Measurements from ENCODE around the gene ACOT8. TPM values are rescaled to one million over a fixed set of nuclear protein-coding genes. Genes with fewer than 3 reads are reported as not detected.

ACOT8 gene
- total RNA-seq, 1 donor from 2014 or later = 50.6 TPM

DNA sequence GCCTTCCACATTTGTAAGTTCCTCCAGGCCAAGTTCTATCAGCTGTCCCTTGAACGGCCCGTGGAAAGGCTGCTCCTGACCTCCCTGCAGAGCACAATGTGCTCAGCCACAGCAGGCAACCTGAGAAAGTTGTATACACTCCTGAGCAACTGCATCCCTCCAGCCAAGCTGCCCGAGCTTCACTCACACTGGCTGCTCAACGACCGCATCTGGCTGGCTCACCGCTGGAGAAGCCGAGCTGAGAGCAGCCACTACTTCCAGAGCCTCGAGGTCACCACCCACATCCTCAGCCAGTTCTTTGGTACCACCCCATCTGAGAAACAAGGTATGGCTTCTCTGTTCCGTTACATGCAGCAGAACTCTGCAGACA, 25.9 kb upstream of the ACOT8 start:
- Histone ChIP-seq H3K36me3 (peaks cover 0 to 24% of the 10 kb centered on the region in 2 donors), H3K27ac (no peak overlapping the region), H3K4me1 (peaks cover 29% of the 10 kb centered on the region), H3K9me3 (no peaks in the 10 kb centered on the region), H3K27me3 (no peaks in the 10 kb centered on the region), H3K4me3 (no peak overlapping the region)
- no peak for TF ChIP-seq POLR2AphosphoS5 (IDR thresholded peaks at IDR 0.05; ENCODE audit: insufficient read depth in 1 of 2, low read depth in 1 of 2)
- no peak for TF ChIP-seq POLR2A (IDR thresholded peaks at IDR 0.05)
- TF ChIP-seq, protein P1, sequence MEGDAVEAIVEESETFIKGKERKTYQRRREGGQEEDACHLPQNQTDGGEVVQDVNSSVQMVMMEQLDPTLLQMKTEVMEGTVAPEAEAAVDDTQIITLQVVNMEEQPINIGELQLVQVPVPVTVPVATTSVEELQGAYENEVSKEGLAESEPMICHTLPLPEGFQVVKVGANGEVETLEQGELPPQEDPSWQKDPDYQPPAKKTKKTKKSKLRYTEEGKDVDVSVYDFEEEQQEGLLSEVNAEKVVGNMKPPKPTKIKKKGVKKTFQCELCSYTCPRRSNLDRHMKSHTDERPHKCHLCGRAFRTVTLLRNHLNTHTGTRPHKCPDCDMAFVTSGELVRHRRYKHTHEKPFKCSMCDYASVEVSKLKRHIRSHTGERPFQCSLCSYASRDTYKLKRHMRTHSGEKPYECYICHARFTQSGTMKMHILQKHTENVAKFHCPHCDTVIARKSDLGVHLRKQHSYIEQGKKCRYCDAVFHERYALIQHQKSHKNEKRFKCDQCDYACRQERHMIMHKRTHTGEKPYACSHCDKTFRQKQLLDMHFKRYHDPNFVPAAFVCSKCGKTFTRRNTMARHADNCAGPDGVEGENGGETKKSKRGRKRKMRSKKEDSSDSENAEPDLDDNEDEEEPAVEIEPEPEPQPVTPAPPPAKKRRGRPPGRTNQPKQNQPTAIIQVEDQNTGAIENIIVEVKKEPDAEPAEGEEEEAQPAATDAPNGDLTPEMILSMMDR (IDR thresholded peaks at IDR 0.05) = no peak
- DNase-seq (ENCODE audit: extremely low spot score in 2 of 2) = no peak
- intact Hi-C loops (cut with DNase I) = loop anchor here (10.0 kb wide), 1 partner anchor 68 kb away; the partner anchor contains the start of gene UBE2C

GRCh38 chr20:45882469-45883099, 25.4 kb upstream of the ACOT8 start:
- H3K9me3 ChIP-seq = no peaks in the 10 kb centered on the region
- H3K27ac ChIP-seq = no peak overlapping the region
- intact Hi-C loops (cut with DNase I) = loop anchor here (10.0 kb wide), 1 partner anchor 68 kb away; the partner anchor contains the start of gene UBE2C
- H3K4me3 ChIP-seq = no peak overlapping the region
- no peak for TF ChIP-seq POLR2AphosphoS5 (IDR thresholded peaks at IDR 0.05; ENCODE audit: insufficient read depth in 1 of 2, low read depth in 1 of 2)
- TF ChIP-seq POLR2A (IDR thresholded peaks at IDR 0.05) = no peak
- TF ChIP-seq, protein P1 (IDR thresholded peaks at IDR 0.05) = no peak
- peaks cover 0 to 29% of the 10 kb centered on the region in 2 donors for H3K36me3 ChIP-seq
- H3K27me3 ChIP-seq = no peaks in the 10 kb centered on the region
- no peak for DNase-seq (ENCODE audit: extremely low spot score in 2 of 2)
- H3K4me1 ChIP-seq = peaks cover 29% of the 10 kb centered on the region

DNA sequence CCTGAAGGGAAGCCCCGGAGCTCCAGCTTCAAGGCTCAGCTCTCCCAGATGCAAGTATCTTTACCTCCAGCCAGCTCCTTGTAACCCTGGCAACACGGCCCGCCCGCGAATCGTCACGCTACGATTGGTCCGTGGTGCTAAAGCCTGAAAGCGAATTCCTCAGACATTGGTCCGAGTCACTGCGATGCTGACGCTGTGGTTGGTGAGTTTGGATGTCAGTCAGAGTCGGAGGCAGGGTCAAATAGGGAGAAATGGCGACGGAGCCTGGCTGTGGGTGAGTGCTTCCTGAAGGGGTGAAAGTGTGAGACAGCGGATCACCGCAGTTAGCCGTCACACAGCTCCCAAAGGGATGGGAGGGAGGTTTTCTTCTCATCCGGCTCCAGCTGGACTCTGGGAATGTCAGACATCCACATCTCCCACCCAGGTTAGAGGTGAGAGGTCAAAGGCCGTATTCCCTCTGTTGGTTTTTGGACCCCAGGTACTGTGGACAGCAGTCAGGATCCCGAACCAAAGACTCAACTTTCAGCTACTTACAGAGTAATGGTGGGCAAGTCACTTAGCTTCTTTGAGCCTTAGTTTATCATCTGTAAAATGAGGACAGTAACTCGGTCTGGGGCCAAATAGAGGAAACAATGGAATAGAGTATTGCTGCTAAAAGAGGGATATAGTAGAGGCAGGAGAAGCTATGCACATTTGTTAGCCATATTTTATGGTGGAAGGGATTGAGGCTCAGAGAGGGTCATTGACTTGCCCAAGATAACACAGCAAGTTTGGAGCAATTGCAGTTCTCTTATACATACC, 24.0 kb upstream of the ACOT8 start, which contains the start of gene ZSWIM1:
ZSWIM1 (plus strand) TSS at position 240 of the 801 bp plus-strand sequence. CDS start 1,366 bp downstream, outside the sequence.
- H3K27ac ChIP-seq = peak within 1 kb of the TSS; percentile 82
- no peaks in the 10 kb centered on the region for H3K27me3 ChIP-seq
- peak in 1 of 2 donors; percentile 50 for TF ChIP-seq POLR2A (IDR thresholded peaks at IDR 0.05)
- peak; percentile 88 to 92 for TF ChIP-seq POLR2AphosphoS5 (IDR thresholded peaks at IDR 0.05; ENCODE audit: insufficient read depth in 1 of 2, low read depth in 1 of 2)
- TF ChIP-seq, protein P1 (IDR thresholded peaks at IDR 0.05) = no peak
- peaks cover 0 to 39% of the 10 kb centered on the region in 2 donors for H3K36me3 ChIP-seq
- H3K4me3 ChIP-seq = peak within 1 kb of the TSS; percentile 60 to 80
- intact Hi-C loops (cut with DNase I) = loop anchor here (10.0 kb wide), 1 partner anchor 66 kb away; the partner anchor contains the start of gene UBE2C
- H3K4me1 ChIP-seq = peaks cover 29% of the 10 kb centered on the region
- peak in 1 of 2 donors; percentile 100 for DNase-seq (ENCODE audit: extremely low spot score in 2 of 2)
- no peaks in the 10 kb centered on the region for H3K9me3 ChIP-seq

DNA sequence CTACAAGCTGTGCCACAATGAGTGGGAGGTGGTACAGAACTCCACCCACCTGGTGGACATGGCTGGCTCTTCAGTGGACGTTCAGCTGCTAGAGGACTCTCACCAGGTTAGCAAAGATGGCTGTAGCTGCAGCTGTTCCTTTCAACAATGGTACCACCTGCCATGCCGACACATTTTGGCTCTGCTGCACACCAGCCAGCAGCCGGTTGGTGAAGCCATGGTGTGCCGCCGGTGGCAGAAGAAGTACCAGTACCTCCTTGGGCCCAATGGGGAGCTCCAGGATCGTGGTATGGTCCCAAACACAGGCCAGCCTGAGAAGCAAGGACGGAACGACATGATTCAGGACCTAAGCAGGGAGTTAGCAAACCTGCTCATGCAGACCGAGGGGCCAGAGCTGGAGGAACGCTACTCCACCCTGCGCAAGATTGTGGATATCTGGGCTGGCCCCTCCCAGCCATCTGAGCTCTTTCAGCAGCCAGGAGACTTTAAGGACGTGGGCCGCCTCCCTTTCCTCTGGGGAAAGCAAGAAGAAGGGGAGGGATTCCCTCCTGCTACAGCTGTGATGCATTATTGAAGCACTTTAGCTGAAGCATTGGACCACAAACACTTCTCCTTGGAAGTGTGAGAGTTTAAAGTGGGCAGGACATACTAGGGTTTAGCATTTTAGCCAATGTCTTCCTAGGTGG, 21.0 kb upstream of the ACOT8 start:
- no peak overlapping the region for H3K4me3 ChIP-seq
- peaks cover 0 to 27% of the 10 kb centered on the region in 2 donors for H3K36me3 ChIP-seq
- intact Hi-C loops (cut with DNase I) = no loop called here
- no peak overlapping the region for H3K27ac ChIP-seq
- H3K4me1 ChIP-seq = peaks cover 17% of the 10 kb centered on the region
- H3K27me3 ChIP-seq = no peaks in the 10 kb centered on the region
- H3K9me3 ChIP-seq = no peaks in the 10 kb centered on the region
- TF ChIP-seq POLR2AphosphoS5 (IDR thresholded peaks at IDR 0.05; ENCODE audit: insufficient read depth in 1 of 2, low read depth in 1 of 2) (no peak), POLR2A (IDR thresholded peaks at IDR 0.05) (no peak)
- TF ChIP-seq, protein P1 (IDR thresholded peaks at IDR 0.05) = no peak
- DNase-seq (ENCODE audit: extremely low spot score in 2 of 2) = no peak
